Mesothelial cell of epicardium (in vitro differentiated cells): ENCODE measurements around the gene ZNF546. TPM values are rescaled to one million over a fixed set of nuclear protein-coding genes. Genes with fewer than 3 reads are reported as not detected.

Experiments
- DNase-seq, 2 experiments: peaks; one replicate each; pipeline ENCODE4 v3.0.0; 2021; ENCODE audit warnings: low spot score in 2 of 2; ENCODE audit not compliant: unreplicated experiment in 2 of 2
- H3K27ac Mint-ChIP-seq: 2 replicates; pipeline ENCODE4 v1.8.0; 2021; ENCODE audit warnings: mixed read lengths
- H3K27me3 Mint-ChIP-seq: 2 replicates; pipeline ENCODE4 v1.8.0; 2021; ENCODE audit warnings: low read depth, mixed read lengths
- H3K36me3 Mint-ChIP-seq: 2 replicates; pipeline ENCODE4 v1.8.0; 2021; ENCODE audit warnings: mixed read lengths
- H3K4me1 Mint-ChIP-seq: 2 replicates; pipeline ENCODE4 v1.8.0; 2021; ENCODE audit warnings: mixed read lengths
- H3K4me3 Mint-ChIP-seq: 2 replicates; pipeline ENCODE4 v1.8.0; 2021; ENCODE audit warnings: mild to moderate bottlenecking, moderate library complexity, mixed read lengths
- H3K9me3 Mint-ChIP-seq: 2 replicates; pipeline ENCODE4 v1.8.0; 2021; ENCODE audit warnings: mixed read lengths
- CTCF ChIP-seq: fragments of 200-600 bp; sonication (generic); IDR thresholded peaks from one replicate; pipeline ENCODE4 v1.5.0; 2021; ENCODE audit warnings: antibody characterized with exemption; ENCODE audit not compliant: unreplicated experiment
- total RNA-seq: library from RNA; stranded (reverse); gene quantifications from 3 replicates; pipeline ENCODE4 v1.2.1, GENCODE V29; 2021

ZNF546 gene
- total RNA-seq, 1 donor from 2014 or later = 6.8 TPM

- Mint-ChIP-seq H3K9me3 (peaks cover 55% of the 10 kb centered on the region), H3K27ac (peak within 1 kb of the TSS; percentile 93)
These were observed 59.1 kb downstream of the ZNF546 start, which contains the start of gene ZNF780B for GRCh38 chr19:40055832-40056504. Gene ZNF780B (minus strand): TSS chr19:40056231. CDS start chr19:40050332, 5,899 bp downstream.

GRCh38 chr19:40056505-40056904 lies 59.6 kb downstream of the ZNF546 start:
- no peak for TF ChIP-seq CTCF
- H3K9me3 Mint-ChIP-seq = peaks cover 56% of the 10 kb centered on the region
- peak overlapping the region; percentile 100 for H3K4me3 Mint-ChIP-seq
- H3K27ac Mint-ChIP-seq = peak overlapping the region; percentile 93
- no peak for DNase-seq
- peaks cover 27% of the 10 kb centered on the region for H3K4me1 Mint-ChIP-seq
- H3K27me3 Mint-ChIP-seq = no peaks in the 10 kb centered on the region
- H3K36me3 Mint-ChIP-seq = peaks cover 44% of the 10 kb centered on the region

More at GRCh38 chr19:40055832-40056504, 59.1 kb downstream of the ZNF546 start, which contains the start of gene ZNF780B:
- Mint-ChIP-seq H3K4me3 (peak within 1 kb of the TSS; percentile 100), H3K36me3 (peaks cover 46% of the 10 kb centered on the region), H3K27me3 (no peaks in the 10 kb centered on the region), H3K4me1 (peaks cover 27% of the 10 kb centered on the region)
- DNase-seq = peak; percentile 20 to 47
- TF ChIP-seq CTCF = no peak

GRCh38 chr19:40057166-40057565 lies 60.3 kb downstream of the ZNF546 start:
- Mint-ChIP-seq H3K4me1 (peaks cover 27% of the 10 kb centered on the region), H3K27me3 (no peaks in the 10 kb centered on the region), H3K4me3 (peak overlapping the region; percentile 100), H3K9me3 (peaks cover 57% of the 10 kb centered on the region), H3K36me3 (peaks cover 39% of the 10 kb centered on the region), H3K27ac (no peak overlapping the region)
- no peak for DNase-seq
- no peak for TF ChIP-seq CTCF

GRCh38 chr19:40059624-40060023 lies 62.8 kb downstream of the ZNF546 start:
- H3K27ac Mint-ChIP-seq = no peak overlapping the region
- peaks cover 58% of the 10 kb centered on the region for H3K9me3 Mint-ChIP-seq
- H3K4me1 Mint-ChIP-seq = peaks cover 19% of the 10 kb centered on the region
- H3K36me3 Mint-ChIP-seq = peaks cover 20% of the 10 kb centered on the region
- no peak for TF ChIP-seq CTCF
- no peak overlapping the region for H3K4me3 Mint-ChIP-seq
- H3K27me3 Mint-ChIP-seq = no peaks in the 10 kb centered on the region
- no peak for DNase-seq

- H3K9me3 Mint-ChIP-seq = peaks cover 60% of the 10 kb centered on the region
- H3K27ac Mint-ChIP-seq = no peak overlapping the region
- DNase-seq = no peak
- no peaks in the 10 kb centered on the region for H3K27me3 Mint-ChIP-seq
- H3K4me1 Mint-ChIP-seq = no peaks in the 10 kb centered on the region
- H3K36me3 Mint-ChIP-seq = peaks cover 70% of the 10 kb centered on the region
- TF ChIP-seq CTCF = no peak
- H3K4me3 Mint-ChIP-seq = no peak overlapping the region
These were observed 73.2 kb downstream of the ZNF546 start for GRCh38 chr19:40070058-40070457.

Other genes with a start within 250 kb of the ZNF546 start
- not detected in 3 replicates for gene LEUTX, start 218.2 kb upstream of the ZNF546 start, total RNA-seq
- 54.0 to 60.2 TPM (median 54.7 TPM) in 3 replicates for gene DYRK1B, start 162.9 kb upstream of the ZNF546 start, total RNA-seq
- 273 to 278 TPM (median 274 TPM) in 3 replicates for gene FBL, start 150.7 kb upstream of the ZNF546 start, total RNA-seq
- gene FCGBP, start 62.4 kb upstream of the ZNF546 start, total RNA-seq = 1.7 to 2.5 TPM (median 2.3 TPM) in 3 replicates
- gene PSMC4, start 25.9 kb upstream of the ZNF546 start, total RNA-seq = 81.3 to 85.8 TPM (median 83.2 TPM) in 3 replicates
- gene ZNF780B, start 59.2 kb downstream of the ZNF546 start, total RNA-seq = 34.7 to 42.3 TPM (median 35.1 TPM) in 3 replicates
- gene ZNF780A, start 93.9 kb downstream of the ZNF546 start, total RNA-seq = 14.6 to 17.3 TPM (median 17.0 TPM) in 3 replicates
- 30.7 to 32.7 TPM (median 31.4 TPM) in 3 replicates for gene MAP3K10, start 194.4 kb downstream of the ZNF546 start, total RNA-seq
- not detected in 3 replicates for gene TTC9B, start 221.3 kb downstream of the ZNF546 start, total RNA-seq
- 0.98 to 1.8 TPM (median 1.0 TPM) in 3 replicates for gene CCNP, start 229.6 kb downstream of the ZNF546 start, total RNA-seq